Limb (tissue), 2 donors: ENCODE data around the gene SLC25A43.
"Not testable (repeated sequence)": the region's sequence is repeated elsewhere in the genome, so short reads cannot be mapped to it uniquely, and the experiment has no call there.

ENCODE experiments used
- DNase-seq, 2 donors: peaks; one replicate each; pipeline ENCODE4 v3.0.0-alpha.2; 2016; ENCODE audit errors: extremely low spot score in 2 of 2

SLC25A43 gene

GRCh38 chrX:119407681-119408080 lies 8.5 kb downstream of the SLC25A43 start:
- no peak for DNase-seq

DNA sequence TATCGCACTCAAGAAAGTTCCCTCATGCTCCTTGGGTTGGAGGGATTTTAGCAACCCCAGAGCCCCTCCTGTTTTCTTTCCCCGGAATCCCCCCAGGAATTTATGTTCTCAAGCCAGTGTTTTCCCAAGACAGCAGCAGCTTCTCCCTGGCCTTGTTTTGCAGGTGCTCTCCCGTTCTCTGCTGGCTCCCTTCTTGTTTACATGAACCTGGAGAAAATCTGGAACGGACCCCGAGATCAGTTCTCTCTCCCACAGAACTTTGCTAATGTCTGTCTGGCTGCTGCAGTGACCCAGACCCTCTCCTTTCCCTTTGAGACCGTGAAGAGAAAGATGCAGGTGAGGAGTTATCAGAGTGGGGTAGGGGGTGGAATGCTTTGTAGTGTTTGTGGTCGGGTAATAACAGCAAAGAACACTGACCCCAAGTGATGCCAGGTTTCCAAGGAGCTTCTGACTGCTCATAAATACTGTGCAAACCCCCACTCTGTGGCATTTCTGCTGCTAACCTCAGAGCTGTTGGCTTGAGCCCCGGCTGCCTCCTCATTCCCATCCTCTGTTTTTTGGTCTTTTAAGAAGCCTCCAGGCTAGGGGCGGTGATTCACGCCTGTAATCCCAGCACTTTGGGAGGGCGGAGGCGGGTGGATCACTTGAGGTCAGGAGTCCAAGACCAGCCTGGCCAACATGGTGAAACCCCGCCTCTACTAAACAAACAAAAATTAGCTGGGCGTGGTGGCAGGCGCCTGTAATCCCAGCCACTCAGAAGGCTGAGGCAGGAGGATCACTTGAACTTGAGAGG lies 11.1 kb downstream of the SLC25A43 start:
- no peak for DNase-seq

- DNase-seq: no peak
These were observed 11.7 kb downstream of the SLC25A43 start for GRCh38 chrX:119410854-119411253.

DNA sequence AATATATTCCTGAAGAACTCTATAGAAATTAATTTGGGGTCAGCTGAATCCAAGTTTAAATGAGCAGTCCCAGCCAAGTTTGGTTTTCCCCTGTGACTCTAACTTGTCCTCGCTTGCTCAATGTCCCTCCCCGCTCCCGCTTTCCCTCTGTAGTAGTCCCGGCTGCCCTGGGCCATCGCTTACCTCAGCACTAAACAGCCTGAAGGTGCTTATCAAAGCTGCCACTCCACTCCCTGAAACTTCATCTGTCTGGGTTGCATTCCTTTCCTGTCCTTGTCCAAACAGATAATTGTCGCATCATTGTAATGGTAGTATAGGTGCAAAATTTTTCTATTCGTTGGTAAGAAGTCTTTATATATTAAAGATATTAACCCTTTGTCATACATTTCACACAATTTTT lies 12.8 kb downstream of the SLC25A43 start:
- DNase-seq: no peak

- no peak for DNase-seq
These were observed 18.2 kb downstream of the SLC25A43 start for GRCh38 chrX:119417376-119417775.

- DNase-seq: no peak
These were observed 18.7 kb downstream of the SLC25A43 start for GRCh38 chrX:119417842-119418241.

DNA sequence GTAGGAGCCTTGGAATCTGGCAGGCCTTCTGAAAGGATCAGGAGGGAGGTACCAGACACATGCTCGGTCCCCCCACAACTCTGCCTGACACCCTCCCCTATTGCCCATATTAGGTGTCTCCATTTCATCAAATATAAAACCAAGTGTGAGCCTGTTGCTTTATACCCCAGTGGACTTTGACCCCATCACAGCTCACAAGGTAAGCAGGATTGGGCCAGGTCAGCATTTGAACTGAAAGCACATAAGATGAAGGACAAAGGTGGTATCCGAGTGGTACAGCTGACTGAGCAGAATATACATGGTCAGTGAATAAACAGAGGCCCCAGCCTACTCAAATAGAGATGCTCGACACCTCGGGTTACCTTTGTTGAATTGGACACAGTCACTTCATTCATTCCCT lies 20.0 kb downstream of the SLC25A43 start:
- DNase-seq: no peak

DNA sequence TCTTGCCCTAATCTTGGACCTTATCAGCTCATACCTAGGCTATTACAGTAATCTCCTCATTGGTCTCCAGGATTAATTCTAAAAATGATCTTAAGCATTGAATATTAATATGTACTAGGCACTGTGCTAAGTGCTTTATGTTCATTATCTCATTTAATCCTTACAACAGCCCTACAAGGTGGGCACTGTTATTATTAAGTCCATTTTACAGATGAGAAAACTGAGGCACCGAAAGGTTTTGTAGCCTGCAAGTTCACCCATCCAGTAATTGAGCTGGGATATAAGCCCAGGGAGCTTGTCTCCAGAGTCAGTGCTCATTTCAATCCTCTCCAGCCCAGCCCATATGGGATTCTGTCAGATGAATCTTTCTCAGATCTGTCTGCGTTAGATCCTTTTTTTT lies 20.8 kb downstream of the SLC25A43 start:
- DNase-seq: no peak

DNA sequence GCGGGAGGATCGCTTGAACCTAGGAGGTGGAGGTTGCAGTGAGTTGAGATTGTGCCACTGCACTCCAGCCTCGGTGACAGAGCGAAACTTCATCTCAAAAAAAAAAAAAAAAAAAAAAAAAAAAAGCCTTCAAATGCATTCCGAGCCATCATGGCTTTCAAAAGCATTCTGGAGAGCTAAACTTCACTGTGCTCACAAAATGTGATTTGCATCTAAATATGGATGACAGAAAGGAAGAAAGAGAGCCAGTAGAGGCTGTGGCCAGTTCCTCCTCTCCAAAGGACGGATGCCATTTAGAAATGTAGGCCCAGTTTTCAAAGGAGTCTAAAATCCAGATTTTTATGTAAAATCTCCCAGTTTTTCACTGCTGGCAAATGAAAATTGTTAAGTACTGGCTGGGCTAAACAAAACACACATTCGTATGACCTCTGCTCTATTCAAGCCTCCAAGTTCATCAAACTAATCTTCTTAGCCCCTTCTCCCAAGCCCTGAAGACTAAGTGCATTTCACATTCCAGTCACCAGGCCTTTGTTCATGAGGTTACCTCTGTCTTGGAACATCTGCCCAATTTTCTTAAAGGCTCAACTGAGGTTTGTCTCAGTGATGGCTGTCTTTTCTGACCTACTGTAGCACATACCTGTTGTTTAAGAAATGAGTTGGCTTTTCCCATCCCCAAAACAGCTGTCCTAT lies 22.0 kb downstream of the SLC25A43 start:
- DNase-seq: no peak

DNA sequence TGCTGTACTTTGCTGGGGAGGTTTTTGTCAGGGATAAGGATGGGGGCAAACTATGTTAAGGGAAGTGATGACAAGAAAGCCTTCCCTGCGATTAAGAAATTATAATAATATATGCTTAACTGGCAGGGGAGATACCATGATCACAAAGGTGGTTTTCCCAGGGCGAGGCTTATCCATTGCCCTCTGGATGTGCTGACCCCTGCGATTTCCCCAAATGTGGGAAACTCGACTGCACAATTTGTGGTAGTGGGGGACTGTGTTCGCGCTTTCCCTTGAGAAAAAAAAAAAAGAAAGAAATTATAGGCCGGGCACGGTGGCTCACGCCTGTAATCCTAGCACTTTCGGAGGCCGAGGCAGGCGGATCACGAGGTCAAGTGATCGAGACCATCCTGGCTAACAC lies 24.5 kb downstream of the SLC25A43 start:
- no peak for DNase-seq

DNA sequence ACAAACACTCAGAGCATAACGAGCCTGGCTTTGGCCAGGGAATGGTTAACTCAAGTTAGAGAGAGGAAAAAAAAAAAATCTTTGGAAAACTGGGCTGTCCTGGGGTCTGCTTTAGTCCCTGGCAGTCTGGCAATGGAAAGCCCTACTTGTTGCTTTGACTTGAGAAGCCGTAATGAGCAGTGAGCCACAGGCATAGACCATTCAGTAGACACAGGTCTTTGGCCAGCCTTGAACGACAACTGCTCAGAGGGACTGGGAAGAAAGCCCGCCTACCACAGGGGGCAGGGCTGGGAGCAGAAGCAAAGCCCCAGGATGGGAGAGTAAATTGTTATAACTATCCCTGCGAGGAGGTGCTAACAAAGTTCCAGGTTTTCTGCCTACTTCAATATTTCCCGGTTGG lies 25.9 kb downstream of the SLC25A43 start:
- no peak for DNase-seq

- peak in 1 of 2 donors; percentile 22 for DNase-seq
These were observed 28.1 kb downstream of the SLC25A43 start for GRCh38 chrX:119427024-119427794.

DNA sequence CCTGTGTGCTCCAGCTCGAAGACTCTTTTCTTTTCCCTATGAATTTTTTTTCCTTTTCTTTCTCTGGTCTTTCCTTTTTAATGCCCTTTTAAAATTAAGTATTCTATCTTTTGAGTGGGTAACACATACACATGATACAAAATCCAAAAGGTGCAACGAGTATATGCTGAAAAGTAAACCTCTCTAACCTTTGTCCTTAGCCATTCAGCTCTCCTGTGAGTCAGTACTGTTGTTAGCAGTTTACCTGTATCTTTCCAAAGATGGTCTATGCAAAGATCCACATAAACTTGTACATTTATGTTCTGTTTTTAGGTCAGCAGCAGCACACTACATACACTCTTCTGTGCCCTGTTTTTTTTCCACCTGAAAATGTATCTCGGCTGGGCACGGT lies 28.7 kb downstream of the SLC25A43 start:
- no peak for DNase-seq

GRCh38 chrX:119429471-119429870 lies 30.3 kb downstream of the SLC25A43 start:
- no peak for DNase-seq

DNA sequence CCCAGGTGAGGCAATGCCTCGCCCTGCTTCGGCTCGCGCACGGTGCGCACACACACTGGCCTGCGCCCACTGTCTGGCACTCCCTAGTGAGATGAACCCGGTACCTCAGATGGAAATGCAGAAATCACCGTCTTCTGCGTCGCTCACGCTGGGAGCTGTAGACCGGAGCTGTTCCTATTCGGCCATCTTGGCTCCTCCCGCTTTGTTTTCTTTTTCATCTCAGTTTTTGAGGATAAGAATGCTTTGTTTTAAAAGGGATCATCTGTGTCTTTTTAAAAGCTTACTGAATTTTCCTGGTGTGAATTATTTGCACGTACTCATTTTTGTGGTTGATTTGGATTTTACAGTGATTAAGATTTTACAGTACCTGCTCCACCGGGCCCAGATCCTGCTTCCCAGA lies 42.2 kb downstream of the SLC25A43 start:
- DNase-seq: not testable (repeated sequence)

DNA sequence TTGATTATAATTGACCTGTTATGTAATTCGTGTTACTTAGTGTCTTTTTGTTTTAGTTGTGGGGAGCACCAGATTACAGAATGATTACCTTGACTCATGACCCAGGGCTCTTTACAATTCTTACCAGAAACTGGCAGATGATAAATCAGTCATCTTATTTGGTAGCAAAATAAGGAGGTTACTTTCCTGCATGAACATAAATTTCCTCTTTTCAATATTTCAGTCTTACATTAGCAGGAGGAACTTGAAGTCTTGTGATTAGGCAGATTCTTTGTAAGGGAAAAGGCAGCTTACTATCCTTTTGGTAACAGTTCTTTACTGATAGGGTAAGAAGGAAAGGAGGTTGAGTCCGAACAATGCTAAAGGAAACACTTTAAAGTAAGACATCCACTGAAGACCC lies 43.1 kb downstream of the SLC25A43 start:
- no peak for DNase-seq

DNA sequence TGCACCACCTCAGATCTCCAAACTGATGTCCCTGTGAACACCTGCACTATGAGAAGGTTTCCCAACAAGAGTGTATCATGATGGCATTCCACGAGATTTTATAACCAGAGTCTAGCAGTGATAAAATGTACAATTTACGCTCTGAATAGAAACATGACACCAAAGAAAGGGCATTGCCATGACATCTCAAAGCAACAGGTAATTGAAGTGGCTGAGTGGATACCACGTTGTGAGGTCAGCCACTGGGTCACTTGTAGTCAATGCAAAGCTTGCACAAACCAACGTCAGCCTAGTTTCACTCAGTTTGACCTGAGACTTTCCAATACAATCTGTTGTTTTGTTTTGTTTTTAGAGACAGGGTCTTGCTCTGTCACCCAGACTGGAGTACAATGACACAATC lies 54.1 kb downstream of the SLC25A43 start:
- DNase-seq: no peak

- DNase-seq: no peak
These were observed 56.1 kb downstream of the SLC25A43 start for GRCh38 chrX:119455264-119455663.

GRCh38 chrX:119459181-119459580 lies 60.0 kb downstream of the SLC25A43 start:
- no peak for DNase-seq

DNA sequence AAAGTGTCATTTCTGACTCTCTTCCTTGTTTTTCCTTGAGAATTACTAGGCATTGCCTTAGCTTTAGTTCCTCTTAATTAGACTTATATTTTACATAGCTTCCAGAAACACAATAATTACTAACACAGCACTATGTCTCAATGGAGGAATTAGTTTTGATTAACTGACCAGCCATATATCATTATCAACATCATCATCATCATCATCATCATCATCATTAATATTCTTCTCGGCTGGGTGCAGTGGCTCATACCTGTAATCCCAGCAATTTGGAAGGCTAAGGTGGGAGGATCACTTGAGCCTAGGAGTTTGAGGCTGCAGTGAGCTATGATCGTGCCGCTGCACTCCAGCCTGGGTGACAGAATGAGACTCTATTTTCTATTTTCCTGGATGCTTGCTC lies 66.4 kb downstream of the SLC25A43 start:
- DNase-seq: no peak

DNA sequence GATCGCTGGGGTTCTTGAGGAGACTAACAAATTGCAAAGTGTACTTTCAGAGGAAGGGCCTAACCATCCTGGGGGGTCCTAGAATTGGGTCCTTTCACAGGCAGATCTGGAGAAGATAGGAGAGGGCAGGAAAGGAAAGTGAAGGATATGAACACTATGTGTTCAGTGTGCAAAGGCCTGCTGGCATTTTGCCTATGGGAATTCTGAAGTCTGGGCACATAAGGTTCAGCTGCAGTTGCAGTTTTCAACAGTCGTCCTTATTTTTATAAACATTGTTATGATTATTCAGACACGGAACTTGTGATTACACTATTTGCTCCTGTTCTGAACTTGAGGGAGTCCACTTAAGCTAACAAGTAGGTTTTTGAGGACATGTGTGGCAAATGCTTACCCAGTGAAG lies 67.8 kb downstream of the SLC25A43 start:
- no peak for DNase-seq

DNA sequence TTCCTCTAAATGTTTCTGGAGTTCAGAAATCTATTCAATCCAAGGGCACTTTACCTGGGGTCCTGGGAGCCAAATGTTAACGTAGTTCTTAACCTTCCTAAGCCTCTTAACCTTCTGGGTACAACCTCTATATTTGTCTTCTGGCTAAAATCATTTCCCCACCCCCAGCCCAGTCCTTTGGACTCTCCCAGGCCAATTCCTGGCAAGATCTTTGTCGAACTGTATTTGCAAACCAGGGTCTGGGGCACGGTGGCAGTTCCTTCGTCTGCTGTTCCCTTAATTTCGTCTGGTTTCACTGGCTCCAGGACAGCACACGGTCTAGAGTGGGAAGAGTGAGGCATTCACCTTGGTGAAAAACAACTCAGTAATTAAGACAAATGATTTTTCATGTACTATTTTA lies 68.3 kb downstream of the SLC25A43 start:
- DNase-seq: no peak
